Ishikawa (cell line): ENCODE results near the gene REXO2.

Experiments
- CEBPB ChIP-seq: IDR thresholded peaks from 2 replicates; pipeline ENCODE4 v1.6.1; 2012
- CREB1 ChIP-seq: IDR thresholded peaks from 2 replicates; pipeline ENCODE4 v1.6.1; 2012; ENCODE audit warnings: low read depth
- EGR1 ChIP-seq: IDR thresholded peaks from 2 replicates; pipeline ENCODE4 v1.6.1; 2012
- EP300 ChIP-seq: IDR thresholded peaks from 2 replicates; pipeline ENCODE4 v1.6.1; 2012; ENCODE audit warnings: borderline replicate concordance
- FOXM1 ChIP-seq: IDR thresholded peaks from 2 replicates; pipeline ENCODE4 v1.6.1; 2012; ENCODE audit warnings: low read depth, borderline replicate concordance
- NFIC ChIP-seq: IDR thresholded peaks from 2 replicates; pipeline ENCODE4 v1.6.1; 2012
- RAD21 ChIP-seq: IDR thresholded peaks from 2 replicates; pipeline ENCODE4 v1.6.1; 2012; ENCODE audit warnings: low read depth
- TAF1 ChIP-seq: IDR thresholded peaks from 2 replicates; pipeline ENCODE4 v1.6.1; 2012; ENCODE audit warnings: low read depth, mild to moderate bottlenecking
- TCF12 ChIP-seq: IDR thresholded peaks from 2 replicates; pipeline ENCODE4 v1.6.1; 2012; ENCODE audit warnings: low read depth
- TEAD4 ChIP-seq: IDR thresholded peaks from 2 replicates; pipeline ENCODE4 v1.6.1; 2012
- YY1 ChIP-seq: IDR thresholded peaks from 2 replicates; pipeline ENCODE4 v1.6.1; 2012; ENCODE audit warnings: low read depth
- ZBTB7A ChIP-seq: IDR thresholded peaks from 2 replicates; pipeline ENCODE4 v1.6.1; 2012; ENCODE audit warnings: low read depth
- TF ChIP-seq, protein P1 (sequence below): IDR thresholded peaks from 2 replicates; pipeline ENCODE4 v1.6.1; 2012
- TF ChIP-seq, protein P2 (sequence below): IDR thresholded peaks from 2 replicates; pipeline ENCODE4 v1.6.1; 2012
- TF ChIP-seq, protein P3 (sequence below): IDR thresholded peaks from 2 replicates; pipeline ENCODE4 v1.6.1; 2012; ENCODE audit warnings: low read depth, mild to moderate bottlenecking

The REXO2 gene

DNA sequence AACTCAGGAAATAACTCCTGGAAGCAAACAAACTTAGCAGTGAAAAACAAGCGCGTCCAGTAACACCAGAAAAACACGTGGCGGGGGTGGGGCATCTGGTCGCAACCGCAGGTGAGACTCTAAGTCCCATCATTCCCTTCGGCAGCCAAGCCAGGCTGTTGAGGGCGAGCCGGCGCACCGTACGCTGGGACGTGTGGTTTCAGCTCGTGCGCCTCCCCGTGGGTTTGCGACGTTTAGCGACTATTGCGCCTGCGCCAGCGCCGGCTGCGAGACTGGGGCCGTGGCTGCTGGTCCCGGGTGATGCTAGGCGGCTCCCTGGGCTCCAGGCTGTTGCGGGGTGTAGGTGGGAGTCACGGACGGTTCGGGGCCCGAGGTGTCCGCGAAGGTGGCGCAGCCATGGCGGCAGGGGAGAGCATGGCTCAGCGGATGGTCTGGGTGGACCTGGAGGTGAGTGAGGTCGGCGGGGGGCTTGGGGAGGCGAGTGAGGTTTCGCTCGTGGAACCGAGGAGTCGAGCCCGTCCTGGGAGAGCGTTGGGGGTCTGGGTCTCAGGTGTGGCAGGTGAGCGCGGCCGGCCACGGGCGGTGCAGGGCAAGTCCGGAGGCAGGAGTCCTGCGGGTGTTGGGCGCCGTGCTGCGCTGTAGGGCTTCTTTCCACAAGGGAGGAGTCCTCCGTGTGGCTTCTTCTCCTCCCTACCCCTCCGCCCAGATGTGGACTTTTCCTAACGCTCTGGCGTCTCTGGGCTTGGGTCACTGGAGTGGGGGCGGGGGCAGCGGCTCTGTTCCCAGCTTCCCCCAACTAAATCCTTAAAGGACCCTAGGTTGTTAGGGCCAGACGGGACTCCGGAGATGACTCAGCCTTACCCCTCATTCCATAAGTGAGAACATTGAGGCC is at the start of gene REXO2:
REXO2 (plus strand) TSS at position 239 of the 892 bp plus-strand sequence; CDS start at position 301, 62 bp downstream.
- TF ChIP-seq, protein P1, sequence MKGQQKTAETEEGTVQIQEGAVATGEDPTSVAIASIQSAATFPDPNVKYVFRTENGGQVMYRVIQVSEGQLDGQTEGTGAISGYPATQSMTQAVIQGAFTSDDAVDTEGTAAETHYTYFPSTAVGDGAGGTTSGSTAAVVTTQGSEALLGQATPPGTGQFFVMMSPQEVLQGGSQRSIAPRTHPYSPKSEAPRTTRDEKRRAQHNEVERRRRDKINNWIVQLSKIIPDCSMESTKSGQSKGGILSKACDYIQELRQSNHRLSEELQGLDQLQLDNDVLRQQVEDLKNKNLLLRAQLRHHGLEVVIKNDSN: peak; percentile 86
- TF ChIP-seq ZBTB7A: peak; percentile 61
- TF ChIP-seq CREB1: no peak
- TF ChIP-seq, protein P2, sequence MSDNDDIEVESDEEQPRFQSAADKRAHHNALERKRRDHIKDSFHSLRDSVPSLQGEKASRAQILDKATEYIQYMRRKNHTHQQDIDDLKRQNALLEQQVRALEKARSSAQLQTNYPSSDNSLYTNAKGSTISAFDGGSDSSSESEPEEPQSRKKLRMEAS: peak; percentile 98
- TF ChIP-seq TEAD4: no peak
- peak; percentile 13; the same call in 1 of the 2 replicates for TF ChIP-seq TCF12
- TF ChIP-seq TAF1: peak; percentile 77
- 0 out of 2 replicates have a peak, but pooled peaks have one; percentile 6 for TF ChIP-seq NFIC
- no peak for TF ChIP-seq CEBPB

DNA sequence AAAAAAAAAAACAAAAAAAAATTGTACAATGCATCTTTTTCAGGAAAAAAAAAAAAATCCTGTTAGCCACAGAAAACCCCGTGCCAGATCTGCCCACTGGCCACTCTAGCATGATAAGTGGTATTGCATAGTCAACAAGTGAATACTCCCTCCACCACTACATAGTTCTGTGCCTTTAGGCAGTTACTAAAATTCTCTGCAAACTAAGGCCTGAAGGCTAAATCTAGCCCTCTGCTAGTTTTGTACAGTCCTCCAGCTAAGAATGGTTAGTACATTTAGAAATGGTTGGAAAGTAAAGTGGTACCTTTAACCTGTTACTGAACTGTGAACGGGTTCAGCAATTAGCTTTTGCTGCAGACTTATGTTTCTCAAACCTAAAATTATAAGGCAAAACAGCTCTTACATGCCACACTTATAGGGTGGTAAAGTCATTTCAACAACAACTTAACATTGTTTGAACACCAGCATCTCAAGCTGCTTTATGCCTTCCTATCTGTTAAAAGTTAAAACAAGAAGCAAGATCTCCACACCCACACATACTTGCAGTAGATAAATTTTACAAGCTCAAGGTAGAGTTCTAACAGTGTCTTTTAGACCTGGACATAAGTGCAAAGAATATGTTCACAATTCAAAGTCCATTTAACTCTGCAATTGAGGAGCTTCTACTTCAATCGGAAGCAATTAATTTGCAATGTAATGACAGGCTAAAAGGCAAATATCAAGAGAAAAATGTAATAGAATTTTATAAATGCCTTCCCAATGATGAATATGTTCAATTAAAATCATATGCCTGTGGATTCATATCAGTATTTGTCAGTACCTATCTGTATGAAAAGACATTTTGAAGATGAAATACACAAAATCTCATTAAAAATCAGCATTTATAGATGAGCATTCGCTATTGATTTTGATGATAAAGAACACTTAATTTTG is 46.3 kb upstream of the REXO2 start:
- TF ChIP-seq RAD21 (no peak), CREB1 (no peak), FOXM1 (no peak), TEAD4 (no peak), EP300 (no peak), TAF1 (no peak), CEBPB (no peak), ZBTB7A (no peak), YY1 (no peak), EGR1 (no peak), TCF12 (no peak), NFIC (no peak)
- TF ChIP-seq, protein P1: no peak
- TF ChIP-seq, protein P3, sequence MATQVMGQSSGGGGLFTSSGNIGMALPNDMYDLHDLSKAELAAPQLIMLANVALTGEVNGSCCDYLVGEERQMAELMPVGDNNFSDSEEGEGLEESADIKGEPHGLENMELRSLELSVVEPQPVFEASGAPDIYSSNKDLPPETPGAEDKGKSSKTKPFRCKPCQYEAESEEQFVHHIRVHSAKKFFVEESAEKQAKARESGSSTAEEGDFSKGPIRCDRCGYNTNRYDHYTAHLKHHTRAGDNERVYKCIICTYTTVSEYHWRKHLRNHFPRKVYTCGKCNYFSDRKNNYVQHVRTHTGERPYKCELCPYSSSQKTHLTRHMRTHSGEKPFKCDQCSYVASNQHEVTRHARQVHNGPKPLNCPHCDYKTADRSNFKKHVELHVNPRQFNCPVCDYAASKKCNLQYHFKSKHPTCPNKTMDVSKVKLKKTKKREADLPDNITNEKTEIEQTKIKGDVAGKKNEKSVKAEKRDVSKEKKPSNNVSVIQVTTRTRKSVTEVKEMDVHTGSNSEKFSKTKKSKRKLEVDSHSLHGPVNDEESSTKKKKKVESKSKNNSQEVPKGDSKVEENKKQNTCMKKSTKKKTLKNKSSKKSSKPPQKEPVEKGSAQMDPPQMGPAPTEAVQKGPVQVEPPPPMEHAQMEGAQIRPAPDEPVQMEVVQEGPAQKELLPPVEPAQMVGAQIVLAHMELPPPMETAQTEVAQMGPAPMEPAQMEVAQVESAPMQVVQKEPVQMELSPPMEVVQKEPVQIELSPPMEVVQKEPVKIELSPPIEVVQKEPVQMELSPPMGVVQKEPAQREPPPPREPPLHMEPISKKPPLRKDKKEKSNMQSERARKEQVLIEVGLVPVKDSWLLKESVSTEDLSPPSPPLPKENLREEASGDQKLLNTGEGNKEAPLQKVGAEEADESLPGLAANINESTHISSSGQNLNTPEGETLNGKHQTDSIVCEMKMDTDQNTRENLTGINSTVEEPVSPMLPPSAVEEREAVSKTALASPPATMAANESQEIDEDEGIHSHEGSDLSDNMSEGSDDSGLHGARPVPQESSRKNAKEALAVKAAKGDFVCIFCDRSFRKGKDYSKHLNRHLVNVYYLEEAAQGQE: no peak
- TF ChIP-seq, protein P2: no peak

DNA sequence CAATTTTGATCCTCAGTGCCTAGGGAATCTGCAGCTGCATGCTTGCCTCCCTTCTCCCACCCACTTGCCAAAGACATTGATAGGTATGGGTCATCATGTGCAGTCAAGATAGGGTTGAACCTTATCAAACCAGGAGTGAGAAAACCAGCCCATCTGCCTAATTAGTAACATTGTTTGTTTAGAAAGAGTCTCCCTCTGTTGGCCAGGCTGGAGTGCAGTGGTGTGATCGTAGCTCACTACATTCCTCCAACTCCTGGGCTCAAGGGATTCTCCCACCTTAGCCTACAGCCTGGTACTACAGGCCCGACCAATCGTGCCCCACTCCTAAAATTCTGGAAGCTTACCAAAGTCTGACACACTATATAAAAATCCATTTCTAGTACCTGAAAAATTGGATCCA is 43.5 kb upstream of the REXO2 start:
- TF ChIP-seq CEBPB (no peak), EP300 (no peak), RAD21 (no peak), CREB1 (no peak), TEAD4 (no peak), ZBTB7A (no peak), FOXM1 (no peak), TAF1 (no peak), YY1 (no peak), NFIC (no peak), TCF12 (no peak), EGR1 (no peak)
- TF ChIP-seq, protein P1: no peak
- TF ChIP-seq, protein P3: no peak
- TF ChIP-seq, protein P2: no peak

DNA sequence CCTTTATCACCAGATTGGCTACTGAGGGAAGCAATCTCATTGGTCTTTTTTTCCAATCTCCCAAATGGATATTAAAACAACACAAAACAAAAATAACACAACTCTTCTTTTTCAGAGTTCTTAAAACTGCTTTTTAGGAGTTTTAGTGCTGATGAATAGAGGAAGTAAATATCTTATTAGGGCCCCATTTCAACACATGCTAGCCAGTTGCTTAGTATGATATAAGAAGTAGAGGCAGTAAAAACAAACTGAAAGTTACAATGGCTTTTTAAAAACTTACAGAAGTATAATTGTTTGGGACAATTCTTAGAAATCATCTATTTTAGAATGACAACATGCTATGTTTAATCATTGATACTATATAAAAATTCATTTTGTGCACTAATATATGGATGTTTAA is 42.4 kb upstream of the REXO2 start:
- TF ChIP-seq YY1: no peak
